ENCODE measurements around the gene THBS1.

- TF ChIP-seq, protein P1, sequence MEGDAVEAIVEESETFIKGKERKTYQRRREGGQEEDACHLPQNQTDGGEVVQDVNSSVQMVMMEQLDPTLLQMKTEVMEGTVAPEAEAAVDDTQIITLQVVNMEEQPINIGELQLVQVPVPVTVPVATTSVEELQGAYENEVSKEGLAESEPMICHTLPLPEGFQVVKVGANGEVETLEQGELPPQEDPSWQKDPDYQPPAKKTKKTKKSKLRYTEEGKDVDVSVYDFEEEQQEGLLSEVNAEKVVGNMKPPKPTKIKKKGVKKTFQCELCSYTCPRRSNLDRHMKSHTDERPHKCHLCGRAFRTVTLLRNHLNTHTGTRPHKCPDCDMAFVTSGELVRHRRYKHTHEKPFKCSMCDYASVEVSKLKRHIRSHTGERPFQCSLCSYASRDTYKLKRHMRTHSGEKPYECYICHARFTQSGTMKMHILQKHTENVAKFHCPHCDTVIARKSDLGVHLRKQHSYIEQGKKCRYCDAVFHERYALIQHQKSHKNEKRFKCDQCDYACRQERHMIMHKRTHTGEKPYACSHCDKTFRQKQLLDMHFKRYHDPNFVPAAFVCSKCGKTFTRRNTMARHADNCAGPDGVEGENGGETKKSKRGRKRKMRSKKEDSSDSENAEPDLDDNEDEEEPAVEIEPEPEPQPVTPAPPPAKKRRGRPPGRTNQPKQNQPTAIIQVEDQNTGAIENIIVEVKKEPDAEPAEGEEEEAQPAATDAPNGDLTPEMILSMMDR (conservative IDR thresholded peaks at IDR 0.05; ENCODE audit: low read depth, low read length), result no peak
- TF ChIP-seq EZH2 (IDR thresholded peaks at IDR 0.05; ENCODE audit: low read length, unreplicated experiment), result no peak
Observed at GRCh38 chr15:39582977-39583595, 2.2 kb downstream of the THBS1 start.

All from PC-3 (cell line).